Measurements from ENCODE around the gene ARL8A.

GRCh38 chr1:202131956-202132821 is 12.3 kb downstream of the ARL8A start:
- TF ChIP-seq CTCF (IDR thresholded peaks at IDR 0.05) = no peak
- TF ChIP-seq POLR2A (IDR thresholded peaks at IDR 0.05) = no peak
- no peak for TF ChIP-seq POLR2AphosphoS5 (IDR thresholded peaks at IDR 0.05)
- TF ChIP-seq EP300 (IDR thresholded peaks at IDR 0.05) = no peak
